Activated CD4-positive, alpha-beta memory T cell treated with anti-CD3 and anti-CD28 coated beads for 36 hours (primary cell): Measurements from ENCODE around the gene DNMT3A. TPM values are rescaled to one million over a fixed set of nuclear protein-coding genes. Genes with fewer than 3 reads are reported as not detected.

Source experiments
- CTCF ChIA-PET: fragments of 350-600 bp; sonication (Branson Sonifier 250); formaldehyde crosslinking; loops from one replicate; lab custom pipeline; 2021; ENCODE audit warnings: antibody characterized with exemption, inconsistent platforms; lab: Charles Lee
- POLR2A ChIA-PET: fragments of 350-600 bp; sonication (Branson Sonifier 250); formaldehyde crosslinking; loops from one replicate; lab custom pipeline; 2021; ENCODE audit warnings: antibody characterized with exemption; lab: Charles Lee
- DNase-seq: peaks from one replicate; pipeline ENCODE4 v3.0.0-alpha.2; 2020
- H3K27ac Mint-ChIP-seq: one replicate; pipeline ENCODE4 v1.8.0; 2021; ENCODE audit warnings: mixed read lengths
- H3K27me3 Mint-ChIP-seq: one replicate; pipeline ENCODE4 v1.8.0; 2021; ENCODE audit warnings: mixed read lengths
- H3K36me3 Mint-ChIP-seq: one replicate; pipeline ENCODE4 v1.8.0; 2021; ENCODE audit warnings: mixed read lengths
- H3K4me1 Mint-ChIP-seq: one replicate; pipeline ENCODE4 v1.8.0; 2021; ENCODE audit warnings: low read depth, mixed read lengths
- H3K4me3 Mint-ChIP-seq: one replicate; pipeline ENCODE4 v1.8.0; 2021; ENCODE audit warnings: mild to moderate bottlenecking, mixed read lengths
- H3K9me3 Mint-ChIP-seq: one replicate; pipeline ENCODE4 v1.8.0; 2021; ENCODE audit warnings: mixed read lengths
- intact Hi-C: fragments of 100-400 bp; cut with micrococcal nuclease; formaldehyde crosslinking; loops from one replicate; pipeline ENCODE4 v1.15.1; 2023
- total RNA-seq, 2 experiments: library from RNA; stranded (reverse); gene quantifications; one replicate each; pipeline ENCODE4 v1.2.3, GENCODE V29; 2021

The DNMT3A gene
- total RNA-seq, 2 experiments from 2014 or later, result 52.0 to 52.5 TPM

DNA sequence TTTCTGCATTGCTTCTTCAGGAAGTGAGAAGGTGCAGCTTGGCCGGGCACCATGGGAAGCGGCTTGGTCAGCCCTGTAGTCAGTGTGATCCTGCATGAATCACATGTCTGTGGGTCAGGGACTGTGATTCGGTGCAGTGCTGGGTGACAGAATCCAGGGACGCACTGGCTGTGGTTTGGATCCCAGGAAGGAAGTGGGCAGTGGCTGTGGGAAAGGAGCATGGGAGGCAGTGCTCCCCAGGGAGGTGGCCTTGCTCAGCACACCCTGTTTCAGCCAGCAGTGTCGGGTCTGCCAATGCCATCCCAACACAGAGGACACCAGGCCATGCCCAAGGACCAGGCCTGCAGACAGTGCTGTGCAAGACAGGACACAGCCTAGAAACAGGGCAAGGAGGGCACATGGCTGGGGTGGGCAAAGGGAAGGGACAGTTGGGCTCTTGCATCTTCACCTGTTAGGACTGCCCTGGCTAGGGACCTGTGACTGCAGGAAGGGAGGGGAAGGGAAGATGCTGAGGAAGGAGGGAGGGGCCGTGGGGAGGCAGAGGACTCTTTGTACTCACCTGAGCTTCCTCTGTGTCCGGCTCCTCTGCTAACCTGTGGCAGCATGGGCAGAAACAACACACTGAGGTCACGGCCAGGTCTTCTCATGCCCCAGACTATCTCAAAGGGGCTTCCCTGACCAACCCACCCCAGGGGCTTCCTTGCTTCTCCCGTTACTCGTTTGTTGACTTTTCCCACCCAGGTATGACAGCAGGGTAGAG lies 37.2 kb upstream of the DNMT3A start:
- peaks cover 11% of the 10 kb centered on the region for H3K9me3 Mint-ChIP-seq
- DNase-seq, result peak; percentile 8
- peaks cover 27% of the 10 kb centered on the region for H3K4me1 Mint-ChIP-seq
- intact Hi-C loops, result loop anchor here (5.0 kb wide), 1 partner anchor 37 kb away; the partner anchor contains the start of gene DNMT3A
- no peaks in the 10 kb centered on the region for H3K27me3 Mint-ChIP-seq
- CTCF ChIA-PET, result interaction anchor here (1.8 to 4.0 kb wide), 2 partner anchors 17 to 74 kb away, joined by 4 to 83 read pairs; no protein-coding TSS in a partner anchor
- peaks cover 12% of the 10 kb centered on the region for H3K36me3 Mint-ChIP-seq
- POLR2A ChIA-PET, result no interaction called here
- H3K4me3 Mint-ChIP-seq, result no peak overlapping the region
- no peak overlapping the region for H3K27ac Mint-ChIP-seq

DNA sequence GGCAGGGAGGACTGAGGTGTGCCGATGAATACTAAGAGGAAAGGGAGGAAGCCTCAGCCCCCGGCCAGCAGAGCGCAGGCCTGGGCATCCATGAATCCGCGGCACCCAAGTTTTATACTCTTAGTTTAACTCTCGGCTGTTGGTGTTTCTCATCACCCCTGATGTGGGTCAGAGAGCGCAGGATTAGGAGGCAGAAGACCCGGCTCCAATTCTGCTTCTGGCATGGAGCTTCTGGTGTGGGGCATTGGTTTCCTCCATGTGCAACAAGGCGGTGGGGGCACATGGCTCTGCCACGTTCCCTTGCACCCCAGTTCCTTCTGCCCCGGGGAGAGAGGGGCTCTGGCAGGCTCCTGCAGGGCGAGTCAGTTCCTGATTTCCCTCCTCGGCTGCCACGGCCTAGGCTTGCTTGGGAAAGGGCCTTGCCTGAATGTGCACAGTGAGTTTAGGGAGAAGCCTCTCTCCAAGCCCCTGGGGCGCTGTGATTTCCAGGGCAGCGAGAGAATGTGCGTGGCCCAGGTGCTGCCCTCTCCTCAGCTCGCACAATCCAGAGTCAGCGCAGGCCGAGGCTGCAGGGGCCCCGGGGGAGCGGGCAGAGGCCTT lies 36.2 kb upstream of the DNMT3A start:
- POLR2A ChIA-PET, result interaction anchor here (3.3 kb wide), 1 partner anchor 16 kb away, joined by 18 read pairs; no protein-coding TSS in a partner anchor
- H3K27me3 Mint-ChIP-seq, result no peaks in the 10 kb centered on the region
- intact Hi-C loops, result loop anchor here (1.0 to 5.0 kb wide), 7 partner anchors 16 to 144 kb away; partner anchors contain the start of gene DNMT3A
- H3K36me3 Mint-ChIP-seq, result peaks cover 12% of the 10 kb centered on the region
- H3K27ac Mint-ChIP-seq, result peak overlapping the region; percentile 96
- peaks cover 11% of the 10 kb centered on the region for H3K9me3 Mint-ChIP-seq
- H3K4me3 Mint-ChIP-seq, result peak overlapping the region; percentile 50
- CTCF ChIA-PET, result interaction anchor here (0.8 to 4.0 kb wide), 10 partner anchors 8 to 189 kb away, joined by 3 to 83 read pairs (median 8); partner anchors contain the start of gene DNMT3A
- peak; percentile 8 for DNase-seq
- peaks cover 27% of the 10 kb centered on the region for H3K4me1 Mint-ChIP-seq

DNA sequence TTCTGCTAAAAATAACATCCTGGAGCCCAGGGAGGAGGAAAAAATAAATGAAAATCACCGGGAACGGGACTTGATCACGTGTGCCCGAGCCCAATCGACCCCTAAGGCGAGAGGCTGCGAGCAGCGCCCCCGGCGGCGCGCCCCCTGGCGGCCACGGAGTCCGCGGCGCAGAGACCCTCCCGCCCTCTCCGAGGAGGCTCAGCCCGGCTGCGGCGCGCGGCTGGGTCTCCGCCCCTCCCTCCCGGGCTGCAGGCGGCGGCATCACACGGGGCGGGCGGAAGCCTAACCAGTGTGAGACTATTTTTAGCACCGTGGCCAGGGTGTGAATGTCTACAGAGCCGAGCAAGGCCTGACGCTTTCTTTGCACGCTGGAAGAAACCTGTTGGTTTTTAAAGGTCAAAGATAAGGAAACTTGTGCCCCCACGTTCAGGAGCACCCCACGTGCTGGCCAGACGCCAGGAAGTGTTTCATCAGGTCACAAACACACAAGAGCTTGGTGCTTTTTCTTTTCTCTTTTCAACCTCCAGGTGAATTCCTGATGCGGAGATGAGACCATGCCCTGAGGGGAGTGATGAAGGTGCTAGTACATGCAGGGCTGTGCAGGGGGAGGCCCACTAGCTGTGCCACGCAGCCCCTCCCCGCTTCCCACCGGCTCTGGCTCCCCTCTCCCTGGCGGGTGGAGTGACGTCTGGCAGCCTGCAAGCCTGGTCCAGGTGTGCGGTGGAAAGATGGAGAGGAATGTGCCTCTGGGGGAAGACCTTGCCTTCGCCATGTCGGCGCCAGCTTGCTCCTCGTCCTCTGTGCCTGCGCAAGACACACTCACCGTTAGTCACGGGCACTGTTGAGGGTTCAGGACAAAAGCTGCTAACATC lies 35.3 kb upstream of the DNMT3A start:
- peak; percentile 96 for DNase-seq
- H3K27ac Mint-ChIP-seq, result peak overlapping the region; percentile 96
- peaks cover 27% of the 10 kb centered on the region for H3K4me1 Mint-ChIP-seq
- ChIA-PET POLR2A (interaction anchor here (1.0 to 3.3 kb wide), 2 partner anchors 15 to 104 kb away, joined by 3 to 18 read pairs; no protein-coding TSS in a partner anchor), CTCF (interaction anchor here (0.7 to 4.0 kb wide), 32 partner anchors 9 to 190 kb away, joined by 3 to 83 read pairs (median 4); partner anchors contain the start of gene DNMT3A)
- peaks cover 11% of the 10 kb centered on the region for H3K9me3 Mint-ChIP-seq
- peak overlapping the region; percentile 50 for H3K4me3 Mint-ChIP-seq
- peaks cover 12% of the 10 kb centered on the region for H3K36me3 Mint-ChIP-seq
- intact Hi-C loops, result loop anchor here (1.0 to 5.0 kb wide), 7 partner anchors 15 to 145 kb away; partner anchors contain the start of gene DNMT3A
- no peaks in the 10 kb centered on the region for H3K27me3 Mint-ChIP-seq

- ChIA-PET CTCF (interaction anchor here (0.7 to 4.0 kb wide), 30 partner anchors 8 to 198 kb away, joined by 3 to 83 read pairs (median 4); partner anchors contain the start of gene DNMT3A), POLR2A (interaction anchor here (1.0 to 3.3 kb wide), 2 partner anchors 14 to 103 kb away, joined by 3 to 18 read pairs; no protein-coding TSS in a partner anchor)
- Mint-ChIP-seq H3K27me3 (no peaks in the 10 kb centered on the region), H3K9me3 (peaks cover 11% of the 10 kb centered on the region), H3K27ac (peak overlapping the region; percentile 77), H3K36me3 (peaks cover 12% of the 10 kb centered on the region), H3K4me1 (peaks cover 27% of the 10 kb centered on the region), H3K4me3 (peak overlapping the region; percentile 37)
- intact Hi-C loops, result loop anchor here (2.0 to 5.0 kb wide), 3 partner anchors 34 to 103 kb away; partner anchors contain the start of gene DNMT3A
- DNase-seq, result no peak
Observed at GRCh38 chr2:25375989-25376545, 34.3 kb upstream of the DNMT3A start.

DNA sequence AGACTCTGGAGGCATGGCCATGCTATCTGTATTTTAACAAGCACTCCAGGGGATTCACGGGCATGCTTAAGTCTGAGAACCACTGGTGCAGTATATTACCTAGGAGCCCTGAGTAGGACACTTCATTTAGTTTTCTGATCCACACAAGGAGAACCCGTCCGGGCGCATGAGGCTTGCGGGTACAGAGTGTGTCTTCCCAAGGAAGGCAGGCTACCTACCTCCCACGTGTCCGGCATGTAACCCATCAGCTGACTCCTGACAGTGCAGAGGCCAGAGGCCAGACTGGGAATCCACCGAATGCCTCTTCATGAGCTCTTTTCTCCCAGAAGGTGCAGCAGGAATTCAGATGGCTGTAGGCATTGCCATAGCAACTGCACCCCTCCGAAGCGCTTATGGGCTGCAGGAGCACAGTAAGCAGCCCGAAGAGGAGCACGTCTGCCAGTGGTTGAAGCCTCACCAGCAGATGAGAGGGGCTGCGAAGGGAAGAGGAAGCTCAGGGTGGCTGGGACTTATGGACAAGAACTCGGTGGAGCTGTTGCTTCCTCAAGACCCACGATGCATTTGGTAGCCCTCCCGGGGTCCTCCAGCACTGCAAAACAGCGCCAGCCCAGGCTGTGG lies 33.8 kb upstream of the DNMT3A start:
- H3K27ac Mint-ChIP-seq, result no peak overlapping the region
- no peak overlapping the region for H3K4me3 Mint-ChIP-seq
- POLR2A ChIA-PET, result interaction anchor here (3.3 kb wide), 1 partner anchor 13 kb away, joined by 18 read pairs; no protein-coding TSS in a partner anchor
- CTCF ChIA-PET, result interaction anchor here (0.8 to 4.0 kb wide), 21 partner anchors 7 to 199 kb away, joined by 3 to 83 read pairs (median 5); partner anchors contain the start of gene DNMT3A
- peaks cover 27% of the 10 kb centered on the region for H3K4me1 Mint-ChIP-seq
- H3K27me3 Mint-ChIP-seq, result no peaks in the 10 kb centered on the region
- DNase-seq, result no peak
- intact Hi-C loops, result loop anchor here (5.0 kb wide), 1 partner anchor 33 kb away; the partner anchor contains the start of gene DNMT3A
- H3K36me3 Mint-ChIP-seq, result peaks cover 12% of the 10 kb centered on the region
- peaks cover 11% of the 10 kb centered on the region for H3K9me3 Mint-ChIP-seq

GRCh38 chr2:25374827-25375226 lies 33.1 kb upstream of the DNMT3A start:
- Mint-ChIP-seq H3K4me3 (no peak overlapping the region), H3K36me3 (peaks cover 12% of the 10 kb centered on the region), H3K9me3 (peaks cover 10% of the 10 kb centered on the region), H3K4me1 (peaks cover 26% of the 10 kb centered on the region), H3K27me3 (no peaks in the 10 kb centered on the region), H3K27ac (no peak overlapping the region)
- intact Hi-C loops, result loop anchor here (5.0 kb wide), 1 partner anchor 33 kb away; the partner anchor contains the start of gene DNMT3A
- ChIA-PET POLR2A (interaction anchor here (3.3 kb wide), 1 partner anchor 12 kb away, joined by 18 read pairs; no protein-coding TSS in a partner anchor), CTCF (interaction anchor here (1.1 to 4.0 kb wide), 4 partner anchors 9 to 43 kb away, joined by 4 to 83 read pairs (median 14); no protein-coding TSS in a partner anchor)
- DNase-seq, result no peak

DNA sequence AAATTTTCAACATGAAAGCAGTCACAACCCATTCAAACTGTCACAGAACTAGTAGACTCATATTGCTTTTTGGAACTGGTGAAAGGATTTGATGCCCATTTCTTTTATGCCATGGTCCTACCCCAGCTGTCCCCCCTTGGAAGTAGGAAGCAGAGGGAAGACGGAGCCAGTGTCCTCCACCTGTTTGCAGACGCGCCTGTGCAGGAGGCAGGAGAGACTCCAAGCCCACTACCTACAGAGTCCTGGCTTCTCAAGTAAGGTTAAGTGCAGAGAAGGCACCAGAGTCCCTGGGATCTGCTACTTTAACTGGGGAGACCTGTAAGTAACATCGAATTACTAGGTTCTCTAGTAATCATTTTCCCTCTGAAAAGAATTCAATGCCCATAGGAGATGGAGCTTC lies 32.7 kb upstream of the DNMT3A start:
- Mint-ChIP-seq H3K4me3 (no peak overlapping the region), H3K27ac (no peak overlapping the region), H3K36me3 (peaks cover 9% of the 10 kb centered on the region), H3K9me3 (peaks cover 7% of the 10 kb centered on the region), H3K27me3 (no peaks in the 10 kb centered on the region), H3K4me1 (peaks cover 23% of the 10 kb centered on the region)
- intact Hi-C loops, result no loop called here
- ChIA-PET POLR2A (no interaction called here), CTCF (interaction anchor here (1.1 kb wide), 1 partner anchor 12 kb away, joined by 4 read pairs; no protein-coding TSS in a partner anchor)
- no peak for DNase-seq

DNA sequence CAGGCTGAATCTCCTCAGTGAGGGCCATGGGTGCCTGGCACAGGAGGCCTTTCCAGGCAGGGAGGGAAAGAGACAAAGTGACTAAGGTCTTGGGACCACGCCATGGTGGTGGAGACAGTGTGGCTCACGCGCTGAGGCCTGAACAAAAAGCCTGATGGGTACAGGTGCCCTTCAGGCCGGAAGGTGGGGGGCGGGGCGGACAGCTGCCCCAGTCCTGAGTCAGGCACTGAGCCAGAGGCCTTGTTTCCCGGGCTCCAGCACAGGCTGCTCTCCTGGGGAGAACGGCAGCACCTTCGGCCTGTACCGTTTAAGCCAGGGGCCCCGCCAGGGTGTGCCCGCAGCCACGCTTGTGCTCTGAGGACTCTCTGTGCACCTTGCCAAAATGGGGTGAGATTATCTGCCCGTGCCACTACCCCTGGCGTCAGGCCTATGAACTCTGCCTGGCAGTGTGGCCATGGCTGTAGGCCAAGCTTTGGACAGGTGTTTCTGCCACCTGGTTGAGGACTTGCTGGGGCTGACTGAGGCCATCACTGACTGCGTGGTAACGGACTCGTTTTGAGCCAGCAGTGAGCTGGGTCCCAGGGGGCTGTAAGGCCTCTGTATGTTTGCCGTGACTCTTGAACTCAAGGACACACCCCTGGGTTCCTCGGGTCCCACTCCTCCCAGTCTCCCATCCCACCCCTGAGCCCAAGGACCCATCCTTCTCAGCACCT lies 31.7 kb upstream of the DNMT3A start:
- POLR2A ChIA-PET, result interaction anchor here (0.9 kb wide), 1 partner anchor 31 kb away, joined by 3 read pairs; no protein-coding TSS in a partner anchor
- DNase-seq, result no peak
- Mint-ChIP-seq H3K4me3 (no peak overlapping the region), H3K36me3 (peaks cover 5% of the 10 kb centered on the region), H3K27ac (no peak overlapping the region), H3K4me1 (peaks cover 20% of the 10 kb centered on the region), H3K9me3 (no peaks in the 10 kb centered on the region), H3K27me3 (no peaks in the 10 kb centered on the region)
- CTCF ChIA-PET, result interaction anchor here (1.1 to 2.3 kb wide), 3 partner anchors 11 to 50 kb away, joined by 3 to 14 read pairs (median 4); no protein-coding TSS in a partner anchor
- intact Hi-C loops, result no loop called here

DNA sequence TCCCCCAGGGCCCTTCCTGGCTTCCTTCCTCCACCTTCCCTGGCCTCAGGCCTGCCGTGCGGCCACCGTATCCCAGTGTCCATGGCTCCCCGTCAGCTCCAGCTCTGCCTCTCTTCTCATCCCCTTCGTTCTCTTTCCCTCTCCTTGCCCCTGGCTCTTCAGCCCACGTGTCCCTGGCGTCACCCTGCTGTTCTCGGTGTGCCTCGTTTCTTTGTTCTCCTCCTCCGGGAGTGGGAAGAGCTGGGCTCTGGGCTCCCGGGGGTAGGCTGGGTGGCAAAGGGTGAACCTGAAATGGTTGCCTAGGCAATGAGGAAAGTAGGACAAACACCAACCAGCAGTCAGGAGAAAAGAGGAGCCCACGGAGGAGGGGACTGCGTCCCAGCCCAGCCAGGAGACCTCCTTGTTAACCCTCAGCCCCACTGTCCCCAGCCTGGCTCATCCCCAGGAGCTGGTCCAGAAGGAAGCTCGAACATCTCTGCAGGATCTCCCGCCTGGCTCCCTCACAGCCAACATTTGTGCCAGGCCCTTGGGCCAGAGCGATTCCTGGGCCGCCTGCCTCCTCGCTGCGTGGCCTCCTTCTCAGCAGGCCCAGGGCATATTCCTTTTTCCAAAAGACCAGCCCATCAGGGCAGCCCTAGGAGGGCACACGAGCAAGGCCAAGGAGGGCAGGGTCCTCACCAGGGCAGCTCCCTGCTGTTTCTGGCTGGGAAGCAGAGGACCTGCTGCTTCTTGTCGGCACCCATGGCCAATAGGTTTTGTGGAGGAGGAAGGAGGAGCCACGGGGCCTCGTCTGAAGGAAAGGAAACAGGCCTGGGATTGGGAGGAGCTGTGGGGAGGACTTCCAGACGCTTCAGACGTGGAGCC lies 30.9 kb upstream of the DNMT3A start:
- Mint-ChIP-seq H3K36me3 (peaks cover 4% of the 10 kb centered on the region), H3K9me3 (no peaks in the 10 kb centered on the region), H3K27ac (no peak overlapping the region), H3K27me3 (no peaks in the 10 kb centered on the region), H3K4me3 (no peak overlapping the region), H3K4me1 (peaks cover 16% of the 10 kb centered on the region)
- POLR2A ChIA-PET, result no interaction called here
- CTCF ChIA-PET, result interaction anchor here (1.4 to 2.3 kb wide), 2 partner anchors 11 to 50 kb away, joined by 3 to 14 read pairs; no protein-coding TSS in a partner anchor
- DNase-seq, result no peak
- intact Hi-C loops, result no loop called here
